ENCODE data around the gene USP32. TPM values are rescaled to one million over a fixed set of nuclear protein-coding genes. Genes with fewer than 3 reads are reported as not detected.

The USP32 gene
- total and polyA plus RNA-seq, 2 of the 8 experiments (the other 6 are each of a cell fraction or from before 2014, with no cell fraction given): 29.6 to 112 TPM

- CTCF ChIA-PET (ENCODE audit: partially characterized antibody): interaction anchor here (0.6 to 1.2 kb wide), 3 partner anchors 10 to 81 kb away, joined by 3 to 4 read pairs (median 3); no protein-coding TSS in a partner anchor
- TF ChIP-seq RNF2 (IDR thresholded peaks at IDR 0.05; ENCODE audit: borderline replicate concordance, low read depth, low read length, missing control alignments, poor library complexity, severe bottlenecking) (no peak), HDAC2 (IDR thresholded peaks at IDR 0.05; ENCODE audit: borderline replicate concordance in 1 of 2, low read depth in 2 of 2, low read length in 2 of 2) (no peak), GABPA (IDR thresholded peaks at IDR 0.05; ENCODE audit: borderline replicate concordance, insufficient read depth, low read length) (no peak), KDM4A (IDR thresholded peaks at IDR 0.05; ENCODE audit: low read depth, low read length, severe bottlenecking) (no peak), NANOG (IDR thresholded peaks at IDR 0.05; ENCODE audit: insufficient read depth, low read depth, low read length, poor library complexity, severe bottlenecking) (no peak), CTCF (IDR thresholded peaks at IDR 0.05; ENCODE audit: control extremely low read depth in 1 of 3, insufficient read depth in 1 of 3, low read depth in 1 of 3, low read length in 3 of 3) (no peak), CTBP2 (IDR thresholded peaks at IDR 0.05; ENCODE audit: borderline replicate concordance, insufficient read depth, insufficient read length, low read length) (no peak), RBBP5 (IDR thresholded peaks at IDR 0.05; ENCODE audit: borderline replicate concordance, low read depth, low read length) (no peak), RXRA (IDR thresholded peaks at IDR 0.05; ENCODE audit: insufficient read depth, low read depth, low read length) (no peak)
These were observed 44.7 kb upstream of the USP32 start for GRCh38 chr17:60436676-60437075.

More at GRCh38 chr17:60436676-60437075, 44.7 kb upstream of the USP32 start:
- Histone ChIP-seq H4K8ac (ENCODE audit: extremely low read depth, insufficient read depth, low read length) (no peak overlapping the region; the same call in 1 of the 2 replicates), H3K4me3 (ENCODE audit: extremely low read depth in 1 of 4, insufficient read depth in 2 of 4, low read depth in 3 of 4, low read length in 4 of 4) (no peak overlapping the region), H3K4ac (replicated peaks; ENCODE audit: insufficient read length, low read depth, low read length) (no peak overlapping the region), H3K27ac (ENCODE audit: low read depth, low read length) (no peak overlapping the region), H3K14ac (ENCODE audit: insufficient read length) (no peak overlapping the region), H2BK120ac (replicated peaks; ENCODE audit: low read depth, low read length) (no peak overlapping the region), H4K20me1 (replicated peaks in 1 of 2; ENCODE audit: control insufficient read depth in 1 of 2, insufficient read depth in 2 of 2, low read length in 2 of 2) (no peaks in the 10 kb centered on the region), H3K4me2 (ENCODE audit: insufficient read depth in 1 of 2, low read depth in 2 of 2, low read length in 2 of 2) (no peak overlapping the region), H2BK20ac (ENCODE audit: low read length) (no peak overlapping the region), H3K27me3 (replicated peaks in 1 of 4; ENCODE audit: control insufficient read depth in 3 of 4, extremely low read depth in 1 of 4, insufficient read depth in 3 of 4, low read length in 3 of 4) (no peaks in the 10 kb centered on the region), H3K23ac (ENCODE audit: insufficient read length) (no peak overlapping the region), H2AFZ (ENCODE audit: low read length) (no peak overlapping the region), H3K79me1 (ENCODE audit: low read depth, low read length) (no peaks in the 10 kb centered on the region), H3K9ac (replicated peaks in 1 of 4; ENCODE audit: extremely low read depth in 1 of 4, low read depth in 3 of 4, low read length in 3 of 4) (no peak overlapping the region), H3K23me2 (ENCODE audit: low read depth, low read length) (no peaks in the 10 kb centered on the region), H2BK12ac (ENCODE audit: low read depth, low read length) (no peak overlapping the region), H3K56ac (replicated peaks; ENCODE audit: insufficient read length, low read depth, low read length) (no peak overlapping the region), H2BK5ac (ENCODE audit: low read depth, low read length) (no peak overlapping the region), H4K91ac (replicated peaks; ENCODE audit: insufficient read length, low read length) (no peak overlapping the region), H2AK5ac (ENCODE audit: low read depth, low read length) (no peak overlapping the region), H2BK15ac (ENCODE audit: low read length) (no peak overlapping the region), H3K79me2 (ENCODE audit: control insufficient read depth in 1 of 2, insufficient read depth in 2 of 2, low read length in 2 of 2) (no peaks in the 10 kb centered on the region), H3K18ac (ENCODE audit: extremely low read depth, low read length) (no peak overlapping the region), H4K5ac (ENCODE audit: insufficient read length, low read depth, low read length) (no peak overlapping the region), H3K36me3 (ENCODE audit: control insufficient read depth in 2 of 4, insufficient read depth in 4 of 4, low read length in 3 of 4) (no peaks in the 10 kb centered on the region), H3K9me3 (ENCODE audit: insufficient read depth in 2 of 2, low read depth in 1 of 2, low read length in 1 of 2) (peaks cover 10 to 12% of the 10 kb centered on the region in 2 experiments; a peak in 3 of 4 replicates), H3K4me1 (replicated peaks in 1 of 4; ENCODE audit: control insufficient read depth in 3 of 4, insufficient read depth in 4 of 4, low read length in 3 of 4) (peaks cover 0 to 3% (median 1%) of the 10 kb centered on the region in 4 experiments; a peak in 4 of 7 replicates)
- POLR2A ChIA-PET (ENCODE audit: partially characterized antibody): no interaction called here
- DNase-seq (ENCODE audit: low read depth in 1 of 2, low spot score in 2 of 2) (no peak), FAIRE-seq (no peak)
- WGBS, 2 experiments (ENCODE audit: extremely low coverage in 1 of 2, insufficient coverage in 1 of 2, insufficient read length in 1 of 2, insufficient replicate concordance in 2 of 2, low coverage in 1 of 2, low lambda C conversion rate in 2 of 2, missing lambda C conversion rate in 1 of 2): 84% methylated on average over 5 of the region's 5 CpGs; no CpG with 5 or more reads in 1 of the 2 experiments
